ENCODE measurements around the gene RBM33. TPM values are rescaled to one million over a fixed set of nuclear protein-coding genes. Genes with fewer than 3 reads are reported as not detected.

The RBM33 gene
- total RNA-seq, 1 donor from 2014 or later = 50.5 TPM

GRCh38 chr7:155624412-155624811 is 20.0 kb upstream of the RBM33 start:
- Histone ChIP-seq H3K27me3 (ENCODE audit: insufficient read depth, low read length) (no peaks in the 10 kb centered on the region), H3K9ac (ENCODE audit: low read length) (no peak overlapping the region), H2AFZ (ENCODE audit: low read depth, low read length) (no peak overlapping the region), H3K9me3 (ENCODE audit: insufficient read depth, low read depth, low read length) (peaks cover 2% of the 10 kb centered on the region), H3K36me3 (ENCODE audit: insufficient read depth, low read length) (no peaks in the 10 kb centered on the region), H3K79me2 (ENCODE audit: insufficient read depth, low read length) (no peaks in the 10 kb centered on the region), H3K27ac (ENCODE audit: low read depth, low read length) (no peak overlapping the region), H3K4me1 (ENCODE audit: insufficient read depth, low read length) (peaks cover 5% of the 10 kb centered on the region), H3K4me2 (ENCODE audit: low read length) (no peak overlapping the region), H3K4me3 (ENCODE audit: insufficient read depth, low read depth, low read length) (no peak overlapping the region), H4K20me1 (ENCODE audit: insufficient read depth, low read length) (no peaks in the 10 kb centered on the region)
- peaks cover 2% of the 10 kb centered on the region for H3K27me3 Mint-ChIP-seq (ENCODE audit: low read depth, unreplicated experiment)
- H3K36me3 Mint-ChIP-seq (ENCODE audit: low read depth, unreplicated experiment) = no peaks in the 10 kb centered on the region
- no peak for DNase-seq (ENCODE audit: low read depth)
- H3K9me3 Mint-ChIP-seq (ENCODE audit: unreplicated experiment) = peaks cover 6% of the 10 kb centered on the region
- H3K27ac Mint-ChIP-seq (ENCODE audit: unreplicated experiment) = no peak overlapping the region
- no peak for FAIRE-seq
- no peak overlapping the region for H3K4me3 Mint-ChIP-seq (ENCODE audit: unreplicated experiment)
- TF ChIP-seq, protein P1, sequence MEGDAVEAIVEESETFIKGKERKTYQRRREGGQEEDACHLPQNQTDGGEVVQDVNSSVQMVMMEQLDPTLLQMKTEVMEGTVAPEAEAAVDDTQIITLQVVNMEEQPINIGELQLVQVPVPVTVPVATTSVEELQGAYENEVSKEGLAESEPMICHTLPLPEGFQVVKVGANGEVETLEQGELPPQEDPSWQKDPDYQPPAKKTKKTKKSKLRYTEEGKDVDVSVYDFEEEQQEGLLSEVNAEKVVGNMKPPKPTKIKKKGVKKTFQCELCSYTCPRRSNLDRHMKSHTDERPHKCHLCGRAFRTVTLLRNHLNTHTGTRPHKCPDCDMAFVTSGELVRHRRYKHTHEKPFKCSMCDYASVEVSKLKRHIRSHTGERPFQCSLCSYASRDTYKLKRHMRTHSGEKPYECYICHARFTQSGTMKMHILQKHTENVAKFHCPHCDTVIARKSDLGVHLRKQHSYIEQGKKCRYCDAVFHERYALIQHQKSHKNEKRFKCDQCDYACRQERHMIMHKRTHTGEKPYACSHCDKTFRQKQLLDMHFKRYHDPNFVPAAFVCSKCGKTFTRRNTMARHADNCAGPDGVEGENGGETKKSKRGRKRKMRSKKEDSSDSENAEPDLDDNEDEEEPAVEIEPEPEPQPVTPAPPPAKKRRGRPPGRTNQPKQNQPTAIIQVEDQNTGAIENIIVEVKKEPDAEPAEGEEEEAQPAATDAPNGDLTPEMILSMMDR (IDR thresholded peaks at IDR 0.05; ENCODE audit: insufficient read depth, low read depth, low read length) = no peak
- TF ChIP-seq EZH2 (IDR thresholded peaks at IDR 0.05; ENCODE audit: insufficient read depth, low read length) = no peak
- peaks cover 10% of the 10 kb centered on the region for H3K4me1 Mint-ChIP-seq (ENCODE audit: low read depth, unreplicated experiment)

DNA sequence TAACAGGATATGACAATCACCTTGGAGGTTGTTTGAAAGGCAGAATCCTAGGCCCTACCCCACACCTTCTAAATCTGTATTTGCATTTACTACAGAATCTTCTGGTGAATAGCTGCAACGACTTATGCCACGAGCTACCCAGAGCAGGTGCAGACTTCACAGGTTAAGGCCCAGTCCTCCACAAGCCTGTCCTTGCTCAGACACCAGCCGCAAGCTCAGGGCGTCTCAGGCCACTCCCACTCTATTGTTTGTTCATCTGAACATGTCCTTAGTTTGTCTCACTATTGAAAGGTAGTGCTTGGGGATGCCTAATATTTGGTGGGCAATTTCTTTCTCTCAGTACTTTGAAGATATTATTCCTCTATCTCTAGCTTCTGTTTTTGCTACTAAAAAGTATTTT is 18.9 kb upstream of the RBM33 start:
- no peak overlapping the region for H3K27ac ChIP-seq (ENCODE audit: low read depth, low read length)
- H3K36me3 Mint-ChIP-seq (ENCODE audit: low read depth, unreplicated experiment) = peaks cover 1% of the 10 kb centered on the region
- peaks cover 2% of the 10 kb centered on the region for H3K9me3 ChIP-seq (ENCODE audit: insufficient read depth, low read depth, low read length)
- H3K9ac ChIP-seq (ENCODE audit: low read length) = no peak overlapping the region
- H3K4me3 Mint-ChIP-seq (ENCODE audit: unreplicated experiment) = no peak overlapping the region
- H3K79me2 ChIP-seq (ENCODE audit: insufficient read depth, low read length) = no peaks in the 10 kb centered on the region
- H3K9me3 Mint-ChIP-seq (ENCODE audit: unreplicated experiment) = peaks cover 10% of the 10 kb centered on the region
- peaks cover 3% of the 10 kb centered on the region for H3K4me1 ChIP-seq (ENCODE audit: insufficient read depth, low read length)
- no peak overlapping the region for H3K27ac Mint-ChIP-seq (ENCODE audit: unreplicated experiment)
- peaks cover 2% of the 10 kb centered on the region for H3K27me3 Mint-ChIP-seq (ENCODE audit: low read depth, unreplicated experiment)
- H3K4me3 ChIP-seq (ENCODE audit: insufficient read depth, low read depth, low read length) = no peak overlapping the region
- no peak overlapping the region for H3K4me2 ChIP-seq (ENCODE audit: low read length)
- DNase-seq (ENCODE audit: low read depth) (no peak), FAIRE-seq (no peak)
- no peaks in the 10 kb centered on the region for H4K20me1 ChIP-seq (ENCODE audit: insufficient read depth, low read length)
- no peak overlapping the region for H2AFZ ChIP-seq (ENCODE audit: low read depth, low read length)
- TF ChIP-seq EZH2 (IDR thresholded peaks at IDR 0.05; ENCODE audit: insufficient read depth, low read length) = no peak
- TF ChIP-seq, protein P1 (IDR thresholded peaks at IDR 0.05; ENCODE audit: insufficient read depth, low read depth, low read length) = no peak
- H3K36me3 ChIP-seq (ENCODE audit: insufficient read depth, low read length) = no peaks in the 10 kb centered on the region
- peaks cover 6% of the 10 kb centered on the region for H3K4me1 Mint-ChIP-seq (ENCODE audit: low read depth, unreplicated experiment)
- no peaks in the 10 kb centered on the region for H3K27me3 ChIP-seq (ENCODE audit: insufficient read depth, low read length)

- Histone ChIP-seq H4K20me1 (ENCODE audit: insufficient read depth, low read length) (no peaks in the 10 kb centered on the region), H3K9me3 (ENCODE audit: insufficient read depth, low read depth, low read length) (peaks cover 2% of the 10 kb centered on the region), H3K27me3 (ENCODE audit: insufficient read depth, low read length) (no peaks in the 10 kb centered on the region), H3K4me1 (ENCODE audit: insufficient read depth, low read length) (no peaks in the 10 kb centered on the region), H3K79me2 (ENCODE audit: insufficient read depth, low read length) (no peaks in the 10 kb centered on the region), H2AFZ (ENCODE audit: low read depth, low read length) (no peak overlapping the region), H3K9ac (ENCODE audit: low read length) (no peak overlapping the region), H3K4me2 (ENCODE audit: low read length) (no peak overlapping the region), H3K36me3 (ENCODE audit: insufficient read depth, low read length) (no peaks in the 10 kb centered on the region), H3K4me3 (ENCODE audit: insufficient read depth, low read depth, low read length) (no peak overlapping the region), H3K27ac (ENCODE audit: low read depth, low read length) (no peak overlapping the region)
- no peak for FAIRE-seq
- no peak for DNase-seq (ENCODE audit: low read depth)
- TF ChIP-seq, protein P1 (IDR thresholded peaks at IDR 0.05; ENCODE audit: insufficient read depth, low read depth, low read length) = no peak
- TF ChIP-seq EZH2 (IDR thresholded peaks at IDR 0.05; ENCODE audit: insufficient read depth, low read length) = no peak
- H3K36me3 Mint-ChIP-seq (ENCODE audit: low read depth, unreplicated experiment) = peaks cover 1% of the 10 kb centered on the region
- H3K27me3 Mint-ChIP-seq (ENCODE audit: low read depth, unreplicated experiment) = no peaks in the 10 kb centered on the region
- H3K4me1 Mint-ChIP-seq (ENCODE audit: low read depth, unreplicated experiment) = no peaks in the 10 kb centered on the region
- H3K4me3 Mint-ChIP-seq (ENCODE audit: unreplicated experiment) = no peak overlapping the region
- H3K27ac Mint-ChIP-seq (ENCODE audit: unreplicated experiment) = no peak overlapping the region
- H3K9me3 Mint-ChIP-seq (ENCODE audit: unreplicated experiment) = peaks cover 19% of the 10 kb centered on the region
Measured at GRCh38 chr7:155629171-155629570, 15.3 kb upstream of the RBM33 start.
